Measurements from ENCODE around the gene RABEP2.
"Not testable (repeated sequence)": the region's sequence is repeated elsewhere in the genome, so short reads cannot be mapped to it uniquely, and the experiment has no call there.

The RABEP2 gene

DNA sequence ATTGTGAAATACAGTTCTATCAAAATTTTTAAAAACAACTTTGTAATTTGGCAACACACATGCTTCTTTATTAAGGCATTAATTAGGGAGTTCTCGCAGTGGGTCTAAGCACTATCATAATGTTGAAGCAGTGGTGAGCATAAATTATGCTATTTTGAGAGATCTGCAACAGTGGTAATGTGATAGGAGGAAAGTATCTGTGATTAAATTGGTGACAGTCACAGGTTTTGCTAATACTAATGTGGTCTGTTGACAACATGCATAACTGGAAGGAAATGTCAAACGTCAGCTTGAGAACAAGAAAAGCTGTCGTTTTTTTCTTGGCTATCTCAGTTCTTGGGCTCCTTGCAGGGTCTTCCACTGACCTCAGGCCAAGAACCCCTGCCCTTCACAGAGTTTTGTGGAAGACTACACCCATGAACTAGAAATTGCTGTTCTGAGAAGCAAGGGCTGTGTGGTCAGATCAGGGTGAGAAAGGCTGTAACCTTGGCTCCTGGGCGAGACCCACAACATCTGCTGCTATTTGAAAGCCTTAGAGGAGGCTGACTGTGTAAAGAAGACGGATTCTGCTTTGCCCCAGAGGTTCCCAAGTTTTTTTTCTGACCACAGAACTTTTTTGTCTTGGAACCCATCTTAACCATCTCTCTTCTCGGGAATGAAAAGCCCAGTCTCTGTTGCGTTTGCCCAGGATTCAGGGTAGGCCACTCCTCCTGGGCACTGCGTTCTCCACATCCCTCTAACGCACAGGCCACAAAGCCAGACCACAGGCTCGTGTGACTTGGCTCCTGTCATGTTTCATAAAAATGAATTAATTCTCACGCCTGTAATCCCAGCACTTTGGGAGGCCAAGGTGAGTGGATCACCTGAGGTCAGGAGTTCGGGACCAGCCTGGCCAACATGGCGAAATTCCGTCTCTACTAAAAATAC lies 32.8 kb downstream of the RABEP2 start:
- no peak overlapping the region for H3K27ac ChIP-seq (replicated peaks)
- H3K27me3 ChIP-seq (ENCODE audit: insufficient read depth, poor library complexity, severe bottlenecking): no peaks in the 10 kb centered on the region
- TF ChIP-seq POLR2AphosphoS5 (IDR thresholded peaks at IDR 0.05; ENCODE audit: low read depth) (no peak), SPI1 (IDR thresholded peaks at IDR 0.05; ENCODE audit: borderline replicate concordance, low read depth) (no peak), GABPA (IDR thresholded peaks at IDR 0.05; ENCODE audit: low read depth) (no peak)
- TF ChIP-seq, protein P1, sequence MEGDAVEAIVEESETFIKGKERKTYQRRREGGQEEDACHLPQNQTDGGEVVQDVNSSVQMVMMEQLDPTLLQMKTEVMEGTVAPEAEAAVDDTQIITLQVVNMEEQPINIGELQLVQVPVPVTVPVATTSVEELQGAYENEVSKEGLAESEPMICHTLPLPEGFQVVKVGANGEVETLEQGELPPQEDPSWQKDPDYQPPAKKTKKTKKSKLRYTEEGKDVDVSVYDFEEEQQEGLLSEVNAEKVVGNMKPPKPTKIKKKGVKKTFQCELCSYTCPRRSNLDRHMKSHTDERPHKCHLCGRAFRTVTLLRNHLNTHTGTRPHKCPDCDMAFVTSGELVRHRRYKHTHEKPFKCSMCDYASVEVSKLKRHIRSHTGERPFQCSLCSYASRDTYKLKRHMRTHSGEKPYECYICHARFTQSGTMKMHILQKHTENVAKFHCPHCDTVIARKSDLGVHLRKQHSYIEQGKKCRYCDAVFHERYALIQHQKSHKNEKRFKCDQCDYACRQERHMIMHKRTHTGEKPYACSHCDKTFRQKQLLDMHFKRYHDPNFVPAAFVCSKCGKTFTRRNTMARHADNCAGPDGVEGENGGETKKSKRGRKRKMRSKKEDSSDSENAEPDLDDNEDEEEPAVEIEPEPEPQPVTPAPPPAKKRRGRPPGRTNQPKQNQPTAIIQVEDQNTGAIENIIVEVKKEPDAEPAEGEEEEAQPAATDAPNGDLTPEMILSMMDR (IDR thresholded peaks at IDR 0.05; ENCODE audit: insufficient read depth, low read length): no peak
- TF ChIP-seq, protein P2, sequence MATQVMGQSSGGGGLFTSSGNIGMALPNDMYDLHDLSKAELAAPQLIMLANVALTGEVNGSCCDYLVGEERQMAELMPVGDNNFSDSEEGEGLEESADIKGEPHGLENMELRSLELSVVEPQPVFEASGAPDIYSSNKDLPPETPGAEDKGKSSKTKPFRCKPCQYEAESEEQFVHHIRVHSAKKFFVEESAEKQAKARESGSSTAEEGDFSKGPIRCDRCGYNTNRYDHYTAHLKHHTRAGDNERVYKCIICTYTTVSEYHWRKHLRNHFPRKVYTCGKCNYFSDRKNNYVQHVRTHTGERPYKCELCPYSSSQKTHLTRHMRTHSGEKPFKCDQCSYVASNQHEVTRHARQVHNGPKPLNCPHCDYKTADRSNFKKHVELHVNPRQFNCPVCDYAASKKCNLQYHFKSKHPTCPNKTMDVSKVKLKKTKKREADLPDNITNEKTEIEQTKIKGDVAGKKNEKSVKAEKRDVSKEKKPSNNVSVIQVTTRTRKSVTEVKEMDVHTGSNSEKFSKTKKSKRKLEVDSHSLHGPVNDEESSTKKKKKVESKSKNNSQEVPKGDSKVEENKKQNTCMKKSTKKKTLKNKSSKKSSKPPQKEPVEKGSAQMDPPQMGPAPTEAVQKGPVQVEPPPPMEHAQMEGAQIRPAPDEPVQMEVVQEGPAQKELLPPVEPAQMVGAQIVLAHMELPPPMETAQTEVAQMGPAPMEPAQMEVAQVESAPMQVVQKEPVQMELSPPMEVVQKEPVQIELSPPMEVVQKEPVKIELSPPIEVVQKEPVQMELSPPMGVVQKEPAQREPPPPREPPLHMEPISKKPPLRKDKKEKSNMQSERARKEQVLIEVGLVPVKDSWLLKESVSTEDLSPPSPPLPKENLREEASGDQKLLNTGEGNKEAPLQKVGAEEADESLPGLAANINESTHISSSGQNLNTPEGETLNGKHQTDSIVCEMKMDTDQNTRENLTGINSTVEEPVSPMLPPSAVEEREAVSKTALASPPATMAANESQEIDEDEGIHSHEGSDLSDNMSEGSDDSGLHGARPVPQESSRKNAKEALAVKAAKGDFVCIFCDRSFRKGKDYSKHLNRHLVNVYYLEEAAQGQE (IDR thresholded peaks at IDR 0.05; ENCODE audit: insufficient replicate concordance, low read depth): no peak
- H3K4me3 ChIP-seq (replicated peaks; ENCODE audit: insufficient read depth, low read length): no peak overlapping the region
- DNase-seq (ENCODE audit: low read depth in 1 of 2, low spot score in 1 of 2): no peak

DNA sequence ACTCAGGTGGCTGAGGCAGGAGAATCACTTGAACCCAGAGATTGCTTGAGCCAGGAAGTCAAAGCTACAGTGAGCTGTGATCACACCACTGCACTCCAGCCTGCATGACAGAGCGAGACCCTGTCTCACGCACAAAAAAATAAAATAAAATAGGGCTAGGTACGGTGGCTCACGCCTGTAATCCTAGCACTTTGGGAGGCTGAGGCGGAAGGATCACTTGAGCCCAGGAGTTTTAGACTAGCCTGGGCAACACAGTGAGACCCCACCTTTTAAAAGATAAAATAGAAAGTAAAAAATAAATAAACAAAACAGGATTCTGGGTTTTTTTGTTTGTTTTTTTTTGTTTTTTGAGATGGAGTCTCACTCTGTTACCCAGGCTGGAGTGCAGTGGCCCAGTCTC lies 34.7 kb downstream of the RABEP2 start:
- not testable (repeated sequence) for H3K27me3 ChIP-seq (ENCODE audit: insufficient read depth, poor library complexity, severe bottlenecking); H3K4me3 ChIP-seq (replicated peaks; ENCODE audit: insufficient read depth, low read length); H3K27ac ChIP-seq (replicated peaks); DNase-seq (ENCODE audit: low read depth in 1 of 2, low spot score in 1 of 2)

DNA sequence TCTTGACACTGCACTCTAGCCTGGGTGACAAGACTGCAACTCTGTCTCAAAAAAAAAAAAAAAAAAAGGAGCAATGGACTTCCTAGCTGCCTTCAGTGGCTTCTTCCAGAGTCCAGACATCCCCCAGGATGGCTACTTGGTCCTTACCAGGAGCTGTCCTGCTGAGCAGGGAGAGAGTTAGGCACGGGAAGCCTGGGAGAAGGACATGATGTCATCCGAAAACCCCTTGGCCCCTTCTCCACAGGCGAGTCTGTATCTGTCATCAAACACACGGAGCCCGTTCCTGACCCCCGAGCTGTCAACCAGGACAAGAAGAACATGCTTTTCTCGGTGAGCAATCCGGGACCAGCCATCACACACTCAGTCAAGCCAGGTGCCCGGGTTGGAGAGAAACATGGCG lies 38.1 kb downstream of the RABEP2 start:
- no peaks in the 10 kb centered on the region for H3K27me3 ChIP-seq (ENCODE audit: insufficient read depth, poor library complexity, severe bottlenecking)
- TF ChIP-seq, protein P1 (IDR thresholded peaks at IDR 0.05; ENCODE audit: insufficient read depth, low read length): no peak
- no peak for TF ChIP-seq GABPA (IDR thresholded peaks at IDR 0.05; ENCODE audit: low read depth)
- no peak for TF ChIP-seq POLR2AphosphoS5 (IDR thresholded peaks at IDR 0.05; ENCODE audit: low read depth)
- TF ChIP-seq, protein P2 (IDR thresholded peaks at IDR 0.05; ENCODE audit: insufficient replicate concordance, low read depth): no peak
- no peak for TF ChIP-seq SPI1 (IDR thresholded peaks at IDR 0.05; ENCODE audit: borderline replicate concordance, low read depth)

DNA sequence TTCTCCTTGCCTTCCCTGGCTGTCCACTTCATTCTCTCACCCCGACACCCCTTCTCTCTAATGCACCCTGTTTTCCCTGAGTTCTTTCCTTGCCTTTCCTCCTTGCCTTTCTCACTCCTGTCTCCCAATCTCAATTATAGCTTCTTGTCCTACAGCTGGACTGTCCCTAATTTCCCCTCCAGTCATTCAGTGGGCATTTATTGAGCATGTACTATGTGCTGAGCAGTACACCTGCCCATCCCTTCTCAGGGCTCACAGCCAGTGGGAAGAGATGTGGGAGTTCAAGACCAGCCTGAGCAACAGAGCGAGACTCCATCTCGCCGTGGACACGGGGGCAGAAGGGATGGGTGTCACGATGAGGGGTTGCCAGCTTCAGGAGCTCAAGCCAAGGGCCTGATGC lies 41.0 kb downstream of the RABEP2 start:
- TF ChIP-seq SPI1 (IDR thresholded peaks at IDR 0.05; ENCODE audit: borderline replicate concordance, low read depth) (no peak), GABPA (IDR thresholded peaks at IDR 0.05; ENCODE audit: low read depth) (no peak), POLR2AphosphoS5 (IDR thresholded peaks at IDR 0.05; ENCODE audit: low read depth) (no peak)
- TF ChIP-seq, protein P2 (IDR thresholded peaks at IDR 0.05; ENCODE audit: insufficient replicate concordance, low read depth): no peak
- TF ChIP-seq, protein P1 (IDR thresholded peaks at IDR 0.05; ENCODE audit: insufficient read depth, low read length): no peak
- DNase-seq (ENCODE audit: low read depth in 1 of 2, low spot score in 1 of 2): no peak
- no peaks in the 10 kb centered on the region for H3K27me3 ChIP-seq (ENCODE audit: insufficient read depth, poor library complexity, severe bottlenecking)
- no peak overlapping the region for H3K4me3 ChIP-seq (replicated peaks; ENCODE audit: insufficient read depth, low read length)
- H3K27ac ChIP-seq (replicated peaks): no peak overlapping the region

More for the DNA sequence above, 38.1 kb downstream of the RABEP2 start:
- no peak overlapping the region for H3K27ac ChIP-seq (replicated peaks)
- DNase-seq (ENCODE audit: low read depth in 1 of 2, low spot score in 1 of 2): no peak
- H3K4me3 ChIP-seq (replicated peaks; ENCODE audit: insufficient read depth, low read length): no peak overlapping the region

Data from HL-60 (cell line).